ENCODE data around the gene ACBD3. TPM values are rescaled to one million over a fixed set of nuclear protein-coding genes. Genes with fewer than 3 reads are reported as not detected.
"Not testable (repeated sequence)": the region's sequence is repeated elsewhere in the genome, so short reads cannot be mapped to it uniquely, and the experiment has no call there.

The ACBD3 gene
- 24.5 and 24.9 TPM in 2 replicates for total RNA-seq

GRCh38 chr1:226186124-226187018 lies at the start of gene ACBD3:
Gene ACBD3, minus strand, starts transcription at chr1:226186741. Its CDS starts 66 bp downstream, at chr1:226186675.
- intact Hi-C loops (cut with micrococcal nuclease): loop anchor here (1.0 to 10.0 kb wide), 7 partner anchors 64 to 752 kb away; partner anchors contain the start of genes H3-3A, LIN9, PARP1 and SDE2

- intact Hi-C loops (cut with micrococcal nuclease): no loop called here
Measured at GRCh38 chr1:226233806-226234205, 47.3 kb upstream of the ACBD3 start.

- intact Hi-C loops (cut with micrococcal nuclease): no loop called here
Measured at GRCh38 chr1:226233293-226233692, 46.8 kb upstream of the ACBD3 start.

GRCh38 chr1:226226601-226227000 lies 40.1 kb upstream of the ACBD3 start:
- intact Hi-C loops (cut with micrococcal nuclease): no loop called here

- intact Hi-C loops (cut with micrococcal nuclease): loop anchor here (1.0 kb wide), 1 partner anchor 109 kb away; no protein-coding TSS in a partner anchor
Measured at GRCh38 chr1:226223786-226224244, 37.3 kb upstream of the ACBD3 start.

GRCh38 chr1:226223157-226223785 lies 36.7 kb upstream of the ACBD3 start, which contains the start of gene MIXL1:
Gene MIXL1, plus strand, starts transcription at chr1:226223664. Its CDS starts 18 bp downstream, at chr1:226223682.
- intact Hi-C loops (cut with micrococcal nuclease): no loop called here

GRCh38 chr1:226222686-226223085 lies 36.1 kb upstream of the ACBD3 start:
- intact Hi-C loops (cut with micrococcal nuclease): no loop called here

- intact Hi-C loops (cut with micrococcal nuclease): no loop called here
Measured at GRCh38 chr1:226220473-226221189, 34.1 kb upstream of the ACBD3 start.

GRCh38 chr1:226217273-226217672 lies 30.7 kb upstream of the ACBD3 start:
- intact Hi-C loops (cut with micrococcal nuclease): no loop called here

GRCh38 chr1:226216056-226216455 lies 29.5 kb upstream of the ACBD3 start:
- intact Hi-C loops (cut with micrococcal nuclease): no loop called here

- intact Hi-C loops (cut with micrococcal nuclease): no loop called here
Measured at GRCh38 chr1:226215239-226215638, 28.7 kb upstream of the ACBD3 start.

- intact Hi-C loops (cut with micrococcal nuclease): no loop called here
Measured at GRCh38 chr1:226212545-226212944, 26.0 kb upstream of the ACBD3 start.

GRCh38 chr1:226211181-226211821 lies 24.8 kb upstream of the ACBD3 start:
- intact Hi-C loops (cut with micrococcal nuclease): no loop called here

- intact Hi-C loops (cut with micrococcal nuclease): no loop called here
Measured at GRCh38 chr1:226210571-226211176, 24.1 kb upstream of the ACBD3 start.

- intact Hi-C loops (cut with micrococcal nuclease): no loop called here
Measured at GRCh38 chr1:226209307-226210059, 22.9 kb upstream of the ACBD3 start.

GRCh38 chr1:226207048-226207447 lies 20.5 kb upstream of the ACBD3 start:
- intact Hi-C loops (cut with micrococcal nuclease): no loop called here

- intact Hi-C loops (cut with micrococcal nuclease): no loop called here
Measured at GRCh38 chr1:226204198-226204597, 17.7 kb upstream of the ACBD3 start.

GRCh38 chr1:226203655-226204054 lies 17.1 kb upstream of the ACBD3 start:
- intact Hi-C loops (cut with micrococcal nuclease): no loop called here

GRCh38 chr1:226203240-226203639 lies 16.7 kb upstream of the ACBD3 start:
- intact Hi-C loops (cut with micrococcal nuclease): no loop called here

GRCh38 chr1:226202666-226203065 lies 16.1 kb upstream of the ACBD3 start:
- intact Hi-C loops (cut with micrococcal nuclease): not testable (repeated sequence)
